ENCODE results near the gene RPS6KA1.

GRCh38 chr1:26574719-26575251 lies 45.2 kb downstream of the RPS6KA1 start:
- TF ChIP-seq CTCF (CRISPR knock-in tag; IDR thresholded peaks at IDR 0.05): no peak
- TF ChIP-seq ZNF549 (CRISPR knock-in tag; IDR thresholded peaks at IDR 0.05): no peak
- TF ChIP-seq ZNF274 (CRISPR knock-in tag; IDR thresholded peaks at IDR 0.05): no peak
- no peak for TF ChIP-seq POLR2A (IDR thresholded peaks at IDR 0.05; ENCODE audit: insufficient read depth in 1 of 2, low read depth in 2 of 2, low read length in 2 of 2)
- TF ChIP-seq CAMTA2 (CRISPR knock-in tag; IDR thresholded peaks at IDR 0.05; ENCODE audit: borderline replicate concordance): no peak
- no peak for TF ChIP-seq FOSL2 (CRISPR knock-in tag; IDR thresholded peaks at IDR 0.05)
- no peak for TF ChIP-seq RAD21 (CRISPR knock-in tag; IDR thresholded peaks at IDR 0.05)
- no peak for TF ChIP-seq RFX5 (IDR thresholded peaks at IDR 0.05; ENCODE audit: low read depth, low read length)
- no peak for TF ChIP-seq BCL3 (CRISPR knock-in tag; IDR thresholded peaks at IDR 0.05)
- TF ChIP-seq NFATC3 (CRISPR knock-in tag; IDR thresholded peaks at IDR 0.05): no peak
